ENCODE data around the gene HLF. TPM values are rescaled to one million over a fixed set of nuclear protein-coding genes. Genes with fewer than 3 reads are reported as not detected.

HLF gene
- total and polyA plus RNA-seq, 2 experiments from 2014 or later = 0.09 TPM; not detected in 1

DNA sequence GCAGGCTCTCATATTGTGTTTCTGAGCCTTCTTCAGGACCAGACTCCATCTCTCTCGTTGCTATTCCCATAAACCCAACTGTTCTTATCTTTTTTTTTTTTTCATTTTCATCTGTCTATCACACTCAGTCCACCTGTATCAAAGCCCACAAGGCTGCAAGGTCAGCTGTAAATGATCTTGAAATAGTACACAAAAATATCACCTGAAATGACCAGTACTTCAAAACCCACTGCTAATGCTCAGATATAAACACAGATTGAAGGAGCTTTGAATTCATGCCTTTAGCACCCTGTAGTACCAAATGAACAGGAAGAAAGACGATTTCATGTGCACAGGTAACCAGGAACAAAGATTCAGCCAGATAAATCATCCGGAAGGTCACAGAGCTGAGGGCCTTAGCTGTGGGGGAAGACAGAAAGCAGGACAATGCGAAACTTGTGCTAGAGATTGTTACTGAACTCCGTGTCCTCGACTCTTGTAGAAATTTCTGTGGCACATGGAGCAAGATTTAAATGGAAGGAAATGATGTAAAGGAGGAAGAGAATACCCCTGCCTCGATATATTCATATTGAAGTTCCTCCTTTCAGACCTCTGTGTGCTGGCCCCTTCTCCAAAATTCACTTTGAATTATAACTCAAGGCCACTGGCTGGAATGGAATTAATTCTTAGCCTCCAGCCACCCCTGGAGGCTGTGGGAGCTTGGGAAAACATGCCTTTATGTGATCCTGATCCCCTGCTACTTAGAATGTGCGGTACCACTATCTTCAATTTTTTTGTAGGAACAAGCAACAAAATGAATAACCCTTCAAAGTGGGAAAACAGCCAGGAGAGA, 4.1 kb downstream of the HLF start:
- Histone ChIP-seq H3K27ac (no peak overlapping the region), H3K9me3 (ENCODE audit: low read depth) (no peaks in the 10 kb centered on the region), H3K4me1 (ENCODE audit: insufficient read depth) (peaks cover 6% of the 10 kb centered on the region), H3K4me3 (no peak overlapping the region), H3K36me3 (ENCODE audit: low read depth) (no peaks in the 10 kb centered on the region), H3K27me3 (replicated peaks; ENCODE audit: insufficient read depth) (peaks cover 47% of the 10 kb centered on the region), H3K79me2 (ENCODE audit: insufficient read depth) (no peaks in the 10 kb centered on the region), H3K9me2 (ENCODE audit: insufficient read depth) (no peaks in the 10 kb centered on the region), H3K4me2 (ENCODE audit: unreplicated experiment) (no peak overlapping the region), H3F3A (ENCODE audit: insufficient read depth) (peaks cover 12% of the 10 kb centered on the region; the same call in 1 of the 2 replicates), H3K9ac (no peak overlapping the region), H2AFZ (no peak overlapping the region), H4K20me1 (ENCODE audit: insufficient read depth) (no peaks in the 10 kb centered on the region)
- TF ChIP-seq EZH2 (IDR thresholded peaks at IDR 0.05; ENCODE audit: insufficient read depth, poor library complexity, severe bottlenecking) (no peak), EZH2phosphoT487 (IDR thresholded peaks at IDR 0.05; ENCODE audit: insufficient read depth, low read depth) (no peak)
- WGBS, 2 experiments (ENCODE audit: low coverage in 1 of 2, low lambda C conversion rate in 2 of 2, missing lambda C conversion rate in 2 of 2) = 66 to 72% methylated on average over 8 of the region's 8 CpGs
- in situ Hi-C loops (cut with MboI) = no loop called here
- DNase-seq = no peak

DNA sequence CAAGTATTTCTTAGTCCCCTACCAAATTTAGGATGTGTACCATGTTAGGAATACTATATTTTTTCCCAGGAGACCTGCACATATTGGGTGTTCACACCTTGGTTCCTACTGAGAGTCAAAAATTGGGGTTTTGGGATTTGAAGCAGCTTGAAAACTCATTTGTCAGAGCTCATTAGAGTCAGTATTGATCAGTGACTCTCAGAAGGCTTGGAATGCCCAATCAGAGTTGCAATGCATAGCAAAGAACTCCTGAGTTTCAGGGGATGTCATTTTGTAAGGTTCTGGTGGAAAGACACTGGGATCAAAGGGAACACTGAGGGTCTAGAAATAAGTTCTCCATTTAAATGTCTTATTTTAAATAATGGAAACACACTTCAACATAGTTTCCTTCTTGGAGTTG, 5.1 kb downstream of the HLF start:
- no peak for TF ChIP-seq EZH2phosphoT487 (IDR thresholded peaks at IDR 0.05; ENCODE audit: insufficient read depth, low read depth)
- TF ChIP-seq EZH2 (IDR thresholded peaks at IDR 0.05; ENCODE audit: insufficient read depth, poor library complexity, severe bottlenecking) = no peak
- Histone ChIP-seq H4K20me1 (ENCODE audit: insufficient read depth) (no peaks in the 10 kb centered on the region), H3K27me3 (replicated peaks; ENCODE audit: insufficient read depth) (peaks cover 46% of the 10 kb centered on the region), H3K9me2 (ENCODE audit: insufficient read depth) (no peaks in the 10 kb centered on the region), H3K36me3 (ENCODE audit: low read depth) (no peaks in the 10 kb centered on the region), H3K27ac (no peak overlapping the region), H3K9me3 (ENCODE audit: low read depth) (no peaks in the 10 kb centered on the region), H3K4me3 (no peak overlapping the region), H3F3A (ENCODE audit: insufficient read depth) (peaks cover 12% of the 10 kb centered on the region; the same call in 1 of the 2 replicates), H3K79me2 (ENCODE audit: insufficient read depth) (no peaks in the 10 kb centered on the region), H3K4me2 (ENCODE audit: unreplicated experiment) (no peak overlapping the region), H3K4me1 (ENCODE audit: insufficient read depth) (peaks cover 7% of the 10 kb centered on the region), H2AFZ (no peak overlapping the region), H3K9ac (no peak overlapping the region)
- in situ Hi-C loops (cut with MboI) = no loop called here
- no peak for DNase-seq

DNA sequence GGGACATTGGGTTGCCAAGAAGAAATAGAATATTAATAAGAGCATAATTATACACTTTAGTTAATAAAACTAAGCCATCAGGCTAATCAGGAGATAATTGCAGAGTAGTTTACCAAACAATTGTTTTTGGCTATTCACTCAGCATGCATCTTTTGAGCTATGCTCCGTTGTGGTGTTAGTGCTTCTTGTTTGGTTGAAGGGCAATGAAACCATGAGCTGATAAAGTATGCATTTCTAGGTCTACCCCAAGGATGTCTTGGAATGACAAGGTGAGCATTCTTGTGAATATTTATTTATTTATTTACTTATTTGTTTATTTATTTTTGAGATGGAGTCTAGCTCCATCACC, 6.4 kb downstream of the HLF start:
- Histone ChIP-seq H3F3A (ENCODE audit: insufficient read depth) (peaks cover 12% of the 10 kb centered on the region; the same call in 1 of the 2 replicates), H3K9me3 (ENCODE audit: low read depth) (no peaks in the 10 kb centered on the region), H3K79me2 (ENCODE audit: insufficient read depth) (no peaks in the 10 kb centered on the region), H3K9me2 (ENCODE audit: insufficient read depth) (no peaks in the 10 kb centered on the region), H3K4me3 (no peak overlapping the region), H2AFZ (no peak overlapping the region), H3K9ac (no peak overlapping the region), H3K4me2 (ENCODE audit: unreplicated experiment) (no peak overlapping the region), H3K27me3 (replicated peaks; ENCODE audit: insufficient read depth) (peaks cover 33% of the 10 kb centered on the region), H4K20me1 (ENCODE audit: insufficient read depth) (no peaks in the 10 kb centered on the region), H3K4me1 (ENCODE audit: insufficient read depth) (peaks cover 7% of the 10 kb centered on the region), H3K27ac (no peak overlapping the region), H3K36me3 (ENCODE audit: low read depth) (no peaks in the 10 kb centered on the region)
- in situ Hi-C loops (cut with MboI) = no loop called here
- DNase-seq = no peak
- 42% methylated on average over 1 of the region's 1 CpG for WGBS, 2 experiments (ENCODE audit: low coverage in 1 of 2, low lambda C conversion rate in 2 of 2, missing lambda C conversion rate in 2 of 2)
- TF ChIP-seq EZH2 (IDR thresholded peaks at IDR 0.05; ENCODE audit: insufficient read depth, poor library complexity, severe bottlenecking) (no peak), EZH2phosphoT487 (IDR thresholded peaks at IDR 0.05; ENCODE audit: insufficient read depth, low read depth) (no peak)

DNA sequence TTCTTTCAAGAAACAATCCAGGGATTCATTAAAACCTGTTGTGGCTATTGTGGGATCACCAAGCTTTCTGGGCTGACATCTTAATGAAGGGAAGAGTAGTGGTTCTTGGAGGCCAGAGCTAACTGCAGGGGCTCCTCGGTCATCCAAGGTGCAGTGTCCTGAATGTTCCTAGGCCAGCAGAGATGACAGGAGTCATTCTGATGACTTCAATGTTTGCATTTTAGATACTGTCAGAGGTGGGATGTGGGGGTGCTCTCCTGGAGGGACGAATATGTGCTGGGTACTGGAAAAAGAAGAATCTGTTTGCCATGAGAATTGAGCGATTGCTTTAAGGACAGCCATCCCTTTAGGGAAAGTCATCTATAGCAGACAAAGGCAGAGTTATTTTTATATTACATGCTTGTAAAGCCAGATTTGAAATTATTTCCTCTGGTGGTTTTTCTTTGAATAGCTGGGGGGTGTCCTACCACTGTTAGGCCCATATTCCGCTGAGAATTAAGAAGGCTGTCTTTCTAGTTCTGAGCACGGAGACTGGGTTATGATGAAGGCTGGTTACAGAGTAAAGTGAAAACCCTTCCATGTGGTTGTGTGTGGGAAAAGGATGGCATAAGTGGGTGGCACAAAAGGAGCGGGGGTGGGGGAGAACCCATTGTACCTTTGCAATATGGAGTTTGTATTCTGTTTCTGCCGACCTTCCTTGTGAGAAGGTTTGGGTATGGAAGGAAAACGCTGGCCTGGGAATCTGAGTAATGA, 7.4 kb downstream of the HLF start:
- no peaks in the 10 kb centered on the region for H3K9me2 ChIP-seq (ENCODE audit: insufficient read depth)
- no peak overlapping the region for H3K4me3 ChIP-seq
- H4K20me1 ChIP-seq (ENCODE audit: insufficient read depth) = no peaks in the 10 kb centered on the region
- TF ChIP-seq EZH2phosphoT487 (IDR thresholded peaks at IDR 0.05; ENCODE audit: insufficient read depth, low read depth) (no peak), EZH2 (IDR thresholded peaks at IDR 0.05; ENCODE audit: insufficient read depth, poor library complexity, severe bottlenecking) (no peak)
- no peak overlapping the region for H3K4me2 ChIP-seq (ENCODE audit: unreplicated experiment)
- no peaks in the 10 kb centered on the region for H3K9me3 ChIP-seq (ENCODE audit: low read depth)
- in situ Hi-C loops (cut with MboI) = no loop called here
- peaks cover 24% of the 10 kb centered on the region for H3K27me3 ChIP-seq (replicated peaks; ENCODE audit: insufficient read depth)
- H3K9ac ChIP-seq = no peak overlapping the region
- H3K27ac ChIP-seq = no peak overlapping the region
- H3K79me2 ChIP-seq (ENCODE audit: insufficient read depth) = no peaks in the 10 kb centered on the region
- H3K4me1 ChIP-seq (ENCODE audit: insufficient read depth) = peaks cover 7% of the 10 kb centered on the region
- 0 out of 2 replicates have a peak, but pooled peaks cover 3% of the 10 kb centered on the region for H3F3A ChIP-seq (ENCODE audit: insufficient read depth)
- WGBS, 2 experiments (ENCODE audit: low coverage in 1 of 2, low lambda C conversion rate in 2 of 2, missing lambda C conversion rate in 2 of 2) = 85 to 87% methylated on average over 8 of the region's 8 CpGs
- no peaks in the 10 kb centered on the region for H3K36me3 ChIP-seq (ENCODE audit: low read depth)
- no peak for DNase-seq
- no peak overlapping the region for H2AFZ ChIP-seq

Measured in GM23248 (cell line).